H9 (cell line): ENCODE results near the gene OR10A7. TPM values are rescaled to one million over a fixed set of nuclear protein-coding genes. Genes with fewer than 3 reads are reported as not detected.
A peak's percentile ranks its signal among the peaks of the same experiment; 100 is the strongest.

ENCODE experiments used
- DNase-seq: peaks from one replicate; pipeline ENCODE4 v3.0.0-alpha.2; 2017
- H2AFZ ChIP-seq: one replicate; pipeline ENCODE4 v1.6.1; 2013; ENCODE audit warnings: mild to moderate bottlenecking, low read length, control low read depth, moderate library complexity
- H2AK5ac ChIP-seq: 2 replicates; pipeline ENCODE4 v1.6.1; 2013; ENCODE audit warnings: low read length, control low read depth, mixed read lengths; ENCODE audit not compliant: insufficient read length
- H2BK120ac ChIP-seq: one replicate; pipeline ENCODE4 v1.6.1; 2013; ENCODE audit warnings: low read depth, mild to moderate bottlenecking, low read length, control low read depth, inconsistent platforms; ENCODE audit not compliant: poor library complexity, severe bottlenecking
- H2BK12ac ChIP-seq: 2 replicates; pipeline ENCODE4 v1.6.1; 2013; ENCODE audit warnings: low read length, control low read depth, mixed read lengths, low read depth; ENCODE audit not compliant: insufficient read length
- H2BK15ac ChIP-seq: 2 replicates; pipeline ENCODE4 v1.6.1; 2013; ENCODE audit warnings: low read depth, low read length, control low read depth
- H2BK20ac ChIP-seq: one replicate; pipeline ENCODE4 v1.6.1; 2013; ENCODE audit warnings: low read depth, mild to moderate bottlenecking, low read length, control low read depth, inconsistent platforms; ENCODE audit not compliant: poor library complexity, severe bottlenecking
- H2BK5ac ChIP-seq: 2 replicates; pipeline ENCODE4 v1.6.1; 2013; ENCODE audit warnings: low read length, control low read depth, mixed read lengths; ENCODE audit not compliant: insufficient read length
- H3K14ac ChIP-seq: 2 replicates; pipeline ENCODE4 v1.6.1; 2013; ENCODE audit warnings: low read length, control low read depth; ENCODE audit not compliant: insufficient read depth
- H3K18ac ChIP-seq: 2 replicates; pipeline ENCODE4 v1.6.1; 2013; ENCODE audit warnings: low read depth, mild to moderate bottlenecking, mixed read lengths, low read length, control low read depth; ENCODE audit not compliant: insufficient read length
- H3K23ac ChIP-seq: 2 replicates; pipeline ENCODE4 v1.6.1; 2013; ENCODE audit warnings: low read length, control low read depth, mixed read lengths, low read depth; ENCODE audit not compliant: insufficient read length
- H3K23me2 ChIP-seq: 2 replicates; pipeline ENCODE4 v1.6.1; 2013; ENCODE audit warnings: low read depth, mild to moderate bottlenecking, mixed read lengths, low read length, control low read depth; ENCODE audit not compliant: insufficient read length, poor library complexity, severe bottlenecking
- H3K27ac ChIP-seq: 2 replicates; pipeline ENCODE4 v1.5.1; 2013; ENCODE audit warnings: low read length, control low read depth, mixed read lengths, low read depth; ENCODE audit not compliant: insufficient read length
- H3K27me3 ChIP-seq: 2 replicates; pipeline ENCODE4 v1.6.1; 2013; ENCODE audit warnings: low read length, control low read depth, inconsistent platforms; ENCODE audit not compliant: insufficient read depth
- H3K4ac ChIP-seq: 2 replicates; pipeline ENCODE4 v1.6.1; 2013; ENCODE audit warnings: low read depth, mild to moderate bottlenecking, control low read depth, inconsistent platforms, low read length, moderate library complexity
- H3K4me1 ChIP-seq: 2 replicates; pipeline ENCODE4 v1.6.1; 2013; ENCODE audit warnings: low read length, control low read depth, inconsistent platforms; ENCODE audit not compliant: insufficient read depth
- H3K4me2 ChIP-seq: 2 replicates; pipeline ENCODE4 v1.6.1; 2013; ENCODE audit warnings: low read length, control low read depth, mixed read lengths; ENCODE audit not compliant: insufficient read length, insufficient read depth
- H3K56ac ChIP-seq: 2 replicates; pipeline ENCODE4 v1.6.1; 2013; ENCODE audit warnings: low read depth, mild to moderate bottlenecking, mixed read lengths, low read length, control low read depth; ENCODE audit not compliant: insufficient read length
- H3K79me1 ChIP-seq: 2 replicates; pipeline ENCODE4 v1.6.1; 2013; ENCODE audit warnings: low read depth, mild to moderate bottlenecking, moderate library complexity, low read length, control low read depth, inconsistent platforms; ENCODE audit not compliant: insufficient read depth, poor library complexity, severe bottlenecking
- H3K79me2 ChIP-seq: 2 replicates; pipeline ENCODE4 v1.6.1; 2013; ENCODE audit warnings: low read length, control low read depth, inconsistent platforms; ENCODE audit not compliant: insufficient read depth
- H3K9ac ChIP-seq: 2 replicates; pipeline ENCODE4 v1.6.1; 2013; ENCODE audit warnings: low read length, control low read depth, mixed read lengths; ENCODE audit not compliant: insufficient read length; ENCODE audit errors: extremely low read depth
- H3K9me3 ChIP-seq: one replicate; pipeline ENCODE4 v1.6.1; 2013; ENCODE audit warnings: low read depth, low read length, inconsistent platforms; ENCODE audit not compliant: control insufficient read depth
- H3T11ph ChIP-seq: one replicate; pipeline ENCODE4 v1.6.1; 2013; ENCODE audit warnings: mild to moderate bottlenecking, low read length, control low read depth, inconsistent platforms
- H4K20me1 ChIP-seq: one replicate; pipeline ENCODE4 v1.6.1; 2013; ENCODE audit not compliant: control insufficient read depth, insufficient read length, insufficient read depth
- H4K5ac ChIP-seq: 2 replicates; pipeline ENCODE4 v1.6.1; 2013; ENCODE audit warnings: low read depth, mild to moderate bottlenecking, mixed read lengths, low read length, control low read depth; ENCODE audit not compliant: insufficient read length
- H4K8ac ChIP-seq: replicated peaks from 2 replicates; pipeline ENCODE4 v1.6.1; 2013; ENCODE audit warnings: low read length, control low read depth, mixed read lengths, low read depth; ENCODE audit not compliant: insufficient read length
- H4K91ac ChIP-seq: 2 replicates; pipeline ENCODE4 v1.6.1; 2013; ENCODE audit warnings: low read depth, mild to moderate bottlenecking, moderate library complexity, mixed read lengths, low read length, control low read depth; ENCODE audit not compliant: insufficient read length
- H3K27ac Mint-ChIP-seq, 3 experiments: 2 replicates in 2 of 3; 3 replicates in 1 of 3; pipeline ENCODE4 v1.8.0; 2020 to 2021; ENCODE audit warnings: mixed read lengths in 3 of 3, mild to moderate bottlenecking in 1 of 3, moderate library complexity in 1 of 3
- H3K27me3 Mint-ChIP-seq: 2 replicates; pipeline ENCODE4 v1.8.0; 2021; ENCODE audit warnings: low read depth, mild to moderate bottlenecking, moderate library complexity, mixed read lengths
- H3K36me3 Mint-ChIP-seq, 3 experiments: 2 replicates in 2 of 3; 3 replicates in 1 of 3; pipeline ENCODE4 v1.8.0; 2020 to 2021; ENCODE audit warnings: low read depth in 3 of 3, mixed read lengths in 3 of 3; ENCODE audit not compliant: insufficient read depth in 1 of 3
- H3K4me1 Mint-ChIP-seq, 2 experiments: 2 replicates each; pipeline ENCODE4 v1.8.0; 2020; ENCODE audit warnings: mixed read lengths in 2 of 2
- H3K4me3 Mint-ChIP-seq, 2 experiments: 2 replicates in 1 of 2; 3 replicates in 1 of 2; pipeline ENCODE4 v1.8.0; 2020 to 2021; ENCODE audit warnings: mild to moderate bottlenecking in 2 of 2, mixed read lengths in 2 of 2, moderate library complexity in 1 of 2
- H3K9me3 Mint-ChIP-seq, 2 experiments: 2 replicates in 1 of 2; 3 replicates in 1 of 2; pipeline ENCODE4 v1.8.0; 2020; ENCODE audit warnings: mild to moderate bottlenecking in 2 of 2, mixed read lengths in 2 of 2, moderate library complexity in 1 of 2
- CTCF ChIP-seq: fragments of 200-600 bp; sonication (generic); conservative IDR thresholded peaks from 3 replicates; pipeline ENCODE4 v1.8.0; 2021; ENCODE audit warnings: antibody characterized with exemption, mild to moderate bottlenecking
- WGBS: extraction: QIAGEN DNeasy Blood & Tissue Kit; methylation state at CpG from one replicate; pipeline ENCODE4 v1.1.7; 2013; ENCODE audit warnings: missing lambda C conversion rate, low lambda C conversion rate, mixed read lengths; ENCODE audit not compliant: insufficient read length; ENCODE audit errors: extremely low coverage; 5-methylcytosine and 5-hydroxymethylcytosine counted together
- total RNA-seq: library from RNA; stranded (reverse); gene quantifications from 2 replicates; pipeline ENCODE4 v1.2.1, GENCODE V29; 2021

OR10A7 gene
- total RNA-seq, 1 experiment from 2014 or later: not detected

GRCh38 chr12:55172686-55173085 is 48.1 kb upstream of the OR10A7 start:
- Histone ChIP-seq H3K23ac (no peak overlapping the region), H4K5ac (no peak overlapping the region), H3K4me2 (no peak overlapping the region), H2BK15ac (no peak overlapping the region), H2BK20ac (no peak overlapping the region), H3K14ac (no peak overlapping the region), H3K4ac (no peak overlapping the region), H3K9ac (no peak overlapping the region), H2BK12ac (peak overlapping the region; percentile 33), H3K27me3 (no peaks in the 10 kb centered on the region), H3K4me1 (no peaks in the 10 kb centered on the region), H2BK5ac (no peak overlapping the region), H3T11ph (no peak overlapping the region), H3K56ac (no peak overlapping the region), H2BK120ac (no peak overlapping the region), H2AFZ (no peak overlapping the region), H3K23me2 (no peaks in the 10 kb centered on the region), H4K20me1 (no peaks in the 10 kb centered on the region), H3K9me3 (no peaks in the 10 kb centered on the region), H2AK5ac (no peak overlapping the region), H4K8ac (no peak overlapping the region), H3K18ac (no peak overlapping the region), H3K79me1 (no peaks in the 10 kb centered on the region), H3K27ac (no peak overlapping the region), H3K79me2 (no peaks in the 10 kb centered on the region), H4K91ac (no peak overlapping the region)
- Mint-ChIP-seq H3K9me3 (peaks cover 2 to 7% of the 10 kb centered on the region in 2 experiments; a peak in 3 of 5 replicates), H3K36me3 (peaks cover 3 to 9% (median 7%) of the 10 kb centered on the region in 3 experiments; a peak in 4 of 7 replicates), H3K27ac (no peak overlapping the region), H3K4me1 (peaks cover 6 to 11% of the 10 kb centered on the region in 2 experiments), H3K27me3 (no peaks in the 10 kb centered on the region), H3K4me3 (no peak overlapping the region)
- no CpG with 5 or more reads among the region's 1 CpG for WGBS
- DNase-seq: no peak
- TF ChIP-seq CTCF: no peak
